ENCODE results near the gene RAB33A. TPM values are rescaled to one million over a fixed set of nuclear protein-coding genes. Genes with fewer than 3 reads are reported as not detected.

RAB33A gene
- total and polyA plus RNA-seq, 2 of the 4 experiments (the other 2 are of a cell fraction): 1.6 to 1.8 TPM

GRCh38 chrX:130163398-130163797 is 8.4 kb upstream of the RAB33A start:
- Histone ChIP-seq H2AK9ac (replicated peaks; ENCODE audit: low read depth, low read length, poor library complexity) (no peak overlapping the region), H3K79me1 (ENCODE audit: low read depth in 1 of 2, low read length in 2 of 2) (peaks cover 7 to 8% of the 10 kb centered on the region in 2 experiments; a peak in 2 of 4 replicates), H4K91ac (ENCODE audit: insufficient read depth, low read depth, low read length) (no peak overlapping the region), H3K4ac (ENCODE audit: low read depth, low read length) (no peak overlapping the region), H2BK20ac (ENCODE audit: low read depth, low read length) (no peak overlapping the region), H3K4me1 (ENCODE audit: control insufficient read depth, insufficient read depth, low read length) (no peaks in the 10 kb centered on the region), H3K36me3 (ENCODE audit: control insufficient read depth, insufficient read depth, low read length) (no peaks in the 10 kb centered on the region), H3K27me3 (ENCODE audit: control insufficient read depth, insufficient read depth, low read length) (no peaks in the 10 kb centered on the region), H2BK120ac (ENCODE audit: low read depth, low read length) (no peak overlapping the region), H2AFZ (replicated peaks; ENCODE audit: low read length, poor library complexity) (no peak overlapping the region), H4K5ac (ENCODE audit: low read depth, low read length) (no peak overlapping the region), H3K56ac (ENCODE audit: extremely low read depth, insufficient read depth, low read length) (no peak overlapping the region), H3K27ac (ENCODE audit: insufficient read depth, low read length) (no peak overlapping the region), H2BK15ac (ENCODE audit: low read depth, low read length) (no peak overlapping the region), H2AK5ac (ENCODE audit: low read depth, low read length) (no peak overlapping the region), H3K14ac (replicated peaks; ENCODE audit: low read depth, low read length) (no peak overlapping the region), H3K9me1 (ENCODE audit: insufficient read depth, low read length) (no peaks in the 10 kb centered on the region), H3K9me3 (ENCODE audit: control insufficient read depth, insufficient read depth, low read length) (no peaks in the 10 kb centered on the region), H3K9ac (ENCODE audit: low read depth, low read length) (no peak overlapping the region), H3K18ac (ENCODE audit: low read depth, low read length) (no peak overlapping the region), H3K4me2 (ENCODE audit: low read depth, low read length) (no peak overlapping the region), H3K23ac (ENCODE audit: low read depth, low read length) (no peak overlapping the region), H4K20me1 (ENCODE audit: insufficient read depth, low read length) (no peaks in the 10 kb centered on the region), H2BK5ac (ENCODE audit: low read depth, low read length, poor library complexity, severe bottlenecking) (no peak overlapping the region), H3K4me3 (ENCODE audit: insufficient read depth, low read depth, low read length) (no peak overlapping the region), H4K8ac (ENCODE audit: low read depth in 2 of 2, low read length in 2 of 2) (no peak overlapping the region)
- TF ChIP-seq USF2 (IDR thresholded peaks at IDR 0.05; ENCODE audit: low read depth, low read length) (no peak), NFE2L2 (IDR thresholded peaks at IDR 0.05; ENCODE audit: low read depth, low read length) (no peak), RAD21 (IDR thresholded peaks at IDR 0.05; ENCODE audit: low read length) (no peak), FOS (IDR thresholded peaks at IDR 0.05; ENCODE audit: low read depth, low read length) (no peak), RCOR1 (IDR thresholded peaks at IDR 0.05; ENCODE audit: insufficient replicate concordance, low read length) (no peak), CHD1 (IDR thresholded peaks at IDR 0.05; ENCODE audit: low read depth, low read length) (no peak), MAZ (IDR thresholded peaks at IDR 0.05; ENCODE audit: borderline replicate concordance, low read depth, low read length) (no peak), RFX5 (IDR thresholded peaks at IDR 0.05; ENCODE audit: low read depth, low read length) (no peak), MXI1 (IDR thresholded peaks at IDR 0.05; ENCODE audit: borderline replicate concordance, low read depth, low read length) (no peak), BHLHE40 (IDR thresholded peaks at IDR 0.05; ENCODE audit: low read depth, low read length) (no peak), SMC3 (IDR thresholded peaks at IDR 0.05; ENCODE audit: low read depth, low read length) (no peak), POLR2A (IDR thresholded peaks at IDR 0.05; ENCODE audit: low read depth, low read length) (no peak), ELK1 (IDR thresholded peaks at IDR 0.05; ENCODE audit: borderline replicate concordance, low read depth, low read length) (no peak), CTCF (conservative IDR thresholded peaks at IDR 0.05; ENCODE audit: low read depth, low read length) (no peak), CEBPB (IDR thresholded peaks at IDR 0.05; ENCODE audit: low read depth, low read length) (no peak), MAFK (IDR thresholded peaks at IDR 0.05; ENCODE audit: low read depth, low read length) (no peak)
- no TSS peak for BruUV-seq (replicated peaks)
- DNase-seq (no peak), ATAC-seq (ENCODE audit: low read depth) (no peak)
- in situ Hi-C loops (cut with MboI; ENCODE audit: low sequenced_read_pairs): no loop called here
- intact Hi-C loops (cut with micrococcal nuclease): no loop called here
- CTCF ChIA-PET: no interaction called here
- WGBS, 2 experiments (ENCODE audit: extremely low coverage in 2 of 2, insufficient read length in 1 of 2): no CpG with 5 or more reads among the region's 2 CpGs
- POLR2A ChIA-PET (ENCODE audit: unreplicated experiment): no interaction called here
- dilution Hi-C loops (cut with HindIII; ENCODE audit: low sequenced_read_pairs, unreplicated experiment): no loop called here

Measured in IMR-90 (cell line).